Measurements from ENCODE around the gene LCNL1.

- TF ChIP-seq CTCF (IDR thresholded peaks at IDR 0.05) = no peak
- TF ChIP-seq POLR2A (IDR thresholded peaks at IDR 0.05) = no peak
Observed at GRCh38 chr9:136964171-136964689, 18.6 kb upstream of the LCNL1 start.

Measured in lower leg skin (tissue), 3 donors.